HG03066 (cell line): ENCODE data around the gene STAT2.
A peak's percentile ranks its signal among the peaks of the same experiment; 100 is the strongest.
"Not testable (repeated sequence)": the region's sequence is repeated elsewhere in the genome, so short reads cannot be mapped to it uniquely, and the experiment has no call there.

ENCODE experiments used
- ATAC-seq: cut with Tn5 transposase; IDR thresholded peaks from one replicate; pipeline ENCODE4 v1.9.1; 2021; ENCODE audit warnings: low read depth; ENCODE audit not compliant: unreplicated experiment

STAT2 gene

DNA sequence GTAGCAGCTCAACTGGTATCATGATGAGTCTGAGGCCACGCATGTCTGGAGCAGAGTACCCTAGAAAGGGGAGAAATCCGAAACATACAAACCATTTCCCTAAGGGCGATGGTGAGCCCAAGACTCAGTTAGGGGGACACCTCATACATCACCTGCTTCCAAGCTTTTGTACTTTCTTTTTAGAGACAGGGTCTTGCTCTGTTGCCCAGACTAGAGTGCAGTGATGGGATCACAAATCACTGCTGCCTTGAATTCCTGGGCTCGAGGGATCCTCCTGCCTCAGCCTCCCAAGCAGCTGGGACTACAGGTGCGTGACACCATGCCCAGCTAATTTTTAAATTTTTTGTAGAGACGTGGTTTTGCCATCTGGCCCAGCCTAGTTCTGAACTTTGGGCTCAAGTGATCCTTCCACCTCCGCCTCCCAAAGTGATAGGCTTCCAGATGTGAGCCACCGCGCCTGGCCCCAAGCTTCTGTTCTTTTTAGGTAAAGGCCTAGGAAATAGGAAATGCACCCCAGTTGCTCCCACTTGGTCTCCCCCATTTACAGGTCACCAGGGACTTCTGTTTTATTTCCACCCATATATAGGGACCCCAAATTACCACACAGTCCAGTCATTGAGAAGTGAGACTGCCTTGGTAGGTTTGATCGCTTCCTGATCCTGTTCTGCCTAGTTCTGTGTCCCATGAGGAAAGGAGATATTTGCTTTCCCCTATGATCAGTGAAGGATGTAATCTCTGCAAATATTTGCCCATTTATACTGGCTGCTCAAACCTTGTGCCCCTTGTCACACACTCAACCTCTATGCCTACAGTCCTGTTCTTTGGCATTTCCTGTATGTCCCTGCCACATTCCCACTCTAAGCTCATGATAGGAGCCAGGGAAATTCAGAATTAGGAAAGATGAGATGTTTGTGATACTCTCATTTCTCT is 2.5 kb upstream of the STAT2 start, which contains the start of gene APOF:
TSS of gene APOF (minus strand) at position 728 of the 930 bp plus-strand sequence. CDS start at position 616, 112 bp downstream.
- ATAC-seq, result no peak

DNA sequence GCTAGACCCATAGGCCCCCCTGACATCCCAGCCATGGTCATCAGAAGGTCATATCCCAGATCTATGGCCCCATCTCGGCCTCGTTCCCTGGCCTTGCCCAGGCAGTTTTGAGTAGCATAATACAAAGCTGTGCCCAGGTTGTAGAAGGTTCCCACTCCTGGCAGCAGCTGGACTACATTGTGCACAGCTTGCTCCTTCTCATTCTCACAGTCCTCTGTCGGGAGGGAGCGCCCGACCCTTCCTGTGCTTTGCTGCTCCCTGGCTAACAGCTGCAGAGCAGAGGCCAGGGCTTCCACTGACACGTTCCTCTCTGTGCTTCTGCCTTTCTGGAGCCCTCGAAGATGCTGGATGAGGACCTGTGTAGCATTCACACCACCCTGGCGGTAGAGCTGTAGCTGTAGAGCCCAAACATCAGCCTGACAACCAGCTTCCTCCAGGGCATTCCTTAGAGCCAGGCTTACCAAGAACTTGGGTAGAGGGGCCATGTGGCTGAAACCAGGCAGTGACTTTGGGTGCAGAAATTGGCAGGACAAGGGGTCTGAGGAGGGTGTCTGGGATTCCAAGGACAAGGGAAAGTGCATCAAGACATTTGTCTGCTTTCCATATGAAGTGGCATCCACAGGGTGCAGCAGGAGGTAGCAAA is 1.7 kb upstream of the STAT2 start:
- no peak for ATAC-seq

- ATAC-seq, result no peak
Observed at GRCh38 chr12:56358836-56359532, 923 bp downstream of the STAT2 start.

DNA sequence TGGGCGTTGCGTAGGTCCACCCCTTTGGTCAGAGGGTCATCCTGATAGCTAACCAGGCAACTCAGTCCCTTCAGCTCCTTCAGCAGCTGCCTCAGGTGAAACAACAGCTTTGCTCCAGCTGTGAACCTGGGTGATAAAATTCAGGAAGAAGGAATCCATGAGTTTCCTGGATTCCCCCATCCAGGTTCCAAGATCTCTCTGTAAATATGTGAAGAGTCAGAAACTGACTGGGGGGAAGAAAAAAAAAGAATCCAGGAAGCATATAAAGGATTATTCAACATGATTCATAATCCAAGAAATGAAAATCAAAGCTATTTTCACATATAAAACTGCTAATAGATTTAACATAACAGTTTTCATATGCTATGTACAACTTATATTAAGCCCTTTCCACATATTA is 8.6 kb downstream of the STAT2 start:
- ATAC-seq, result no peak

DNA sequence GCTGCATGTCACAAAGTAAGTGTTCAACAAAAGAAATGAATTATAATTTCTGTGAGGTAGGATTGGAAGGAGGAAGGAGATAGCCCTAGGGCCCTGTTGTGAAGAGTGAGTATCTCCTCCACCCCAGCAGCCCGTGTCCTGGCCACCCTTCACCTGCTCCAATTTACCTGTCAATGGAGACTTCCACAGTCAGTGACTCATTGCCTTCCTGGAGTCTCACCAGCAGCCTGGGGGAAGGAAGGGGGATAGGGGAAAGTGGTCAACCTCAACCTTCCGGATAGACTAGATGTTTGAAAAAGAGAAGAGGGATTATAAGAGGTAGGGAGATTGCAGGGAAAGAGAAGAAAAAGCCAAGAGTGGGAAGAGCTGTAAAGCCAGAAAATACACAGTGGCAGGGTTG is 9.2 kb downstream of the STAT2 start:
- ATAC-seq, result no peak

GRCh38 chr12:56348776-56349175 is 11.1 kb downstream of the STAT2 start:
- no peak for ATAC-seq

GRCh38 chr12:56347255-56347654 is 12.7 kb downstream of the STAT2 start:
- ATAC-seq, result not testable (repeated sequence)

GRCh38 chr12:56346675-56347074 is 13.2 kb downstream of the STAT2 start:
- no peak for ATAC-seq

DNA sequence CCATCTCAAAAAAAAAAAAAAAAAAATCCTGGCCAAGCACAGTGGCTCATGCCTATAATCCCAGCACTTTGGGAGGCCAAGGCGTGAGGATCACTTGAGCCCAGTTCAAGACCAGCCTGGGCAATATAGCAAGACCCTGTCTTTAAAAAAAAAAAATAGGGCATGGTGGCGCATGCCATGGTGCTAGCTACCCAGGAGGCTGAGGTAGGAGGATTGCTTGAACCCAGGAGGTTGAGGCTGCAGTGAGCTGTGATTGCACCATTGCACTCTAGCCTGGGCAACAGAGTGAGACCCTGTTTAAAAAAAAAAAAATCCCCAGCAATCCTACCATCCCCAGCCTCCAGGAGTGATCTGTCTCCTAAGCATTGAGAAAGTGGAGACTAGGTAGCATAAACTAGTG is 17.6 kb downstream of the STAT2 start:
- ATAC-seq, result not testable (repeated sequence)

- no peak for ATAC-seq
Observed at GRCh38 chr12:56341616-56342015, 18.3 kb downstream of the STAT2 start.

DNA sequence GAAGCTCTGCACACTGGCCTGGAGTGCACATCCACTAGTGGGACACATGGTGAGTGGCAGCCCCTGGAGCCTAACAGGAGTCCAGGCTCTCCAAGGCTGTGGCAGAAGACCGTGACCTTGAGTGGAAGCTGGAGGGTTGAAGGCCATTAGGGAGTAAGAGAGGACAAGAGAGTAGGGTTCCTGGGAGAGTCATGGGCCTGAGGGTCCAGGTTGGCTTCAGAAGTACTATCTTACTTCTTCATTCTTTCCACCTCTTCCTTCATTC is 20.8 kb downstream of the STAT2 start:
- ATAC-seq, result no peak

GRCh38 chr12:56338308-56339157 is 21.4 kb downstream of the STAT2 start, which contains the start of gene IL23A:
Gene IL23A, plus strand, starts transcription at chr12:56338884. Its CDS starts 161 bp downstream, at chr12:56339045.
- no peak for ATAC-seq

GRCh38 chr12:56337753-56338251 is 22.1 kb downstream of the STAT2 start:
- no peak for ATAC-seq

DNA sequence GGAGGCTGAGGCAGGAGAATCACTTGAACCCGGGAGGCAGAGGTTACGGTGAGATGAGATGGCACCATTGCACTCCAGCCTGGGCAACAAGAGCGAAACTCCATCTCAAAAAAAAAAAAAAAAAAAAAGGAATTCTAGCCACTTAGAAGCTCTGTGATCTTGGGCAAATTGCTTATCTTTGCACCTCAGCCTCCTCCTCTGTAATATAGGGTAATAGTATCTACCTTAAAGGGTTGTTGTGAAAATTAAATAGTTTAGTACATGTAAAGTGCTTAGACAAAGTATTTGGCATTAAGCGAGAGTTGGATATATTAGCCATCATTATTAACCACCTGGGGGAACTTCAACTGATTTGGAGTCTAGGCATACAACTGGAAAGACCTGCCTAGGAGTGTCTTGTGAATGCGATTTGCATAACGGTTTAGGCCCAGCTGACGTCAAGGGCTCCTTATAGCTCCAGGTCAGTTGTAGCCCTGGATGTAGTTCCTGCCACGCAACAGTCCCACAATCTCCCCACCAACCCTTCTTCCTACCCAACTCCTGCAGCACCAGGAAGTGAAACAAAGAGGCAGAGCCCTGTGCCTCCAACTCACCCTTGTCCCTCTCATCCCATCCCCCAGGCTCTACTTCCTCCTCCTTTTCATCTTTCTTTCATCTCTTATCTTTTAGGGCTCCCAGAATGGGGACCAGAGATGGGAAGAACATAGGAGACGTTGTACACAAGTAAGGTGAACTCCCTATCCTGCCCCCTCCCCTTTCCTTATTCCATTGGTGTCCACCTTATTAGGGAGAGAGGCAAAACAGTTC is 23.3 kb downstream of the STAT2 start:
- no peak for ATAC-seq

GRCh38 chr12:56335527-56335926 is 24.4 kb downstream of the STAT2 start:
- not testable (repeated sequence) for ATAC-seq

DNA sequence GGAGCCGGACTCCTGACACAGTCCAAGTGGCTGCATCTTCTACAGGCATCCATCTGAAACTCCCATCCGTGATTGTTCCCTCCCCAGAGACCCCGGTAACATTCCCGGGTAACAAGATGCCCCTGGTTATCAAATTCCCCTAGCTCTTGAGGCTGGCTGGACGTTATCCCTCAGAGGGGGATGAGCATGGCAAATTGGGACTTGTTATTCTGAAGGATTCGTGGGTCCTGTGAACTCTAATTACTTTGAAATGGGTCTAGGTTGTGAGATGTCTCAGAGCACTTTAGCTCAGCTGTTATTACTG is 25.5 kb downstream of the STAT2 start:
- ATAC-seq, result no peak

DNA sequence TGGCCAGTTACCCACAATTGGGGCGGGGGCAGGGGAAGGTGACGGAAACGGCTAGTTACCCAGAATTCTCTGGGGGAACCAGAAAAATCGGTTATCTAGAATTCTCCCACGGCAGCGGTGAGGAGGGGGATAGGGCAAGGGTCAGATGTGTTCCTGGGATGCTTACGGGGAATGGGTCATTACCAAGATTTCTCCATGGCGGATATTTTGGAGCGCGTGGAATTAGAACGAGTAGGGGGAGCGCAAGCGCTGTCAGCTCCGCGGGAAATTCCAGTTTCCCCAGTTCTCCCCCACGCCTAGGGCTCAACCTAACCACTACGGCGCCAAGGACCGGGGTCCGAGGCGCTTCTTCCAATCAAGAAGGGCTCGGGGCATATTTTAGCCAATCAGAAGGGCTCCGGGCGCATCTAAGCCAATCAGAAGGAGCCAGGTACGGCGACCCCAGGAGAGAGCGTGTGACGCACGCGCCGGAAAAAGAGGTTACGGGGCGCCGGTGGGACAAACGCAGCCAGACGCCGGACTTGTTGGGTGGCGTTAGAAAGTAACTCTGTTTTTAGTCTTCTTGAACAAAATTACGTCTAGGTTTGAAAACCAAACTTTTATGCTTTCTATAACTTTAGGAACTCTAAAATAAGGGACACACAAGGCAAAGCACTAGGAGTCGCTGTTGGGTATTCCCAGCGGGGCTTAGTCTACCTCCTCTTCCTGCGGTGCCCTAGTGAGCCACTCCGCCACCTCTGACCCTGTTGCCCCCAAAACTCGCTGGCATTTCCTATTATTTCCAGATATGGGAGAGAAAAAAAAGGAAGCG is 26.0 kb downstream of the STAT2 start, which contains the start of gene PAN2:
TSS of gene PAN2 (minus strand) at position 322 of the 811 bp plus-strand sequence. CDS start 906 bp downstream, outside the sequence.
- peak; percentile 92 for ATAC-seq

DNA sequence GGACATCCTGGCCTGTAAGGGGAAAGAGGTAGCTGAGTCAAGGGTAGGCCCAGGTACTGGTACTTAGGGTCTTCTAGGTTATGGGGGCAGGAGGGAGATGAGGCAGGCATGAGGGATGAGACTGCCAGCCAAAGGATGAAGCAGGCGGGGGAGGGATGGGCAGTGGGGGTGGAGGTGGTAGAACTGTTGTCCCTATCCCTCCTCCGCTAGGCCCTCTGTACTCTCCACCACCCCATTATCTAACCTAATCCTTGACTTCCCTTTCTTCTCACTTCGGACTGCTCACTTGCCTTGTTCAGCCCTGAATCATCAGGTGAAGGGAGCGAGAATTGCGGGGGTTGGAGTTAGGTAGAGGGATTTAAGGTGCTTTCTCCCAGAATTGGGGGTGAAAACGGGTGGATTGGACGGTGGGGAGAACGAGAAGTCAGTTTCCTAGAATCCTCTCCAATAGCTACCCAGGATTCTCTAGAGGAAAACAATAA is 26.7 kb downstream of the STAT2 start:
- no peak for ATAC-seq
